ENCODE data around the gene TMEM267.
"Not testable (repeated sequence)": the region's sequence is repeated elsewhere in the genome, so short reads cannot be mapped to it uniquely, and the experiment has no call there.

Gene TMEM267, protein sequence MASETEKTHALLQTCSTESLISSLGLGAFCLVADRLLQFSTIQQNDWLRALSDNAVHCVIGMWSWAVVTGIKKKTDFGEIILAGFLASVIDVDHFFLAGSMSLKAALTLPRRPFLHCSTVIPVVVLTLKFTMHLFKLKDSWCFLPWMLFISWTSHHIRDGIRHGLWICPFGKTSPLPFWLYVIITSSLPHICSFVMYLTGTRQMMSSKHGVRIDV

DNA sequence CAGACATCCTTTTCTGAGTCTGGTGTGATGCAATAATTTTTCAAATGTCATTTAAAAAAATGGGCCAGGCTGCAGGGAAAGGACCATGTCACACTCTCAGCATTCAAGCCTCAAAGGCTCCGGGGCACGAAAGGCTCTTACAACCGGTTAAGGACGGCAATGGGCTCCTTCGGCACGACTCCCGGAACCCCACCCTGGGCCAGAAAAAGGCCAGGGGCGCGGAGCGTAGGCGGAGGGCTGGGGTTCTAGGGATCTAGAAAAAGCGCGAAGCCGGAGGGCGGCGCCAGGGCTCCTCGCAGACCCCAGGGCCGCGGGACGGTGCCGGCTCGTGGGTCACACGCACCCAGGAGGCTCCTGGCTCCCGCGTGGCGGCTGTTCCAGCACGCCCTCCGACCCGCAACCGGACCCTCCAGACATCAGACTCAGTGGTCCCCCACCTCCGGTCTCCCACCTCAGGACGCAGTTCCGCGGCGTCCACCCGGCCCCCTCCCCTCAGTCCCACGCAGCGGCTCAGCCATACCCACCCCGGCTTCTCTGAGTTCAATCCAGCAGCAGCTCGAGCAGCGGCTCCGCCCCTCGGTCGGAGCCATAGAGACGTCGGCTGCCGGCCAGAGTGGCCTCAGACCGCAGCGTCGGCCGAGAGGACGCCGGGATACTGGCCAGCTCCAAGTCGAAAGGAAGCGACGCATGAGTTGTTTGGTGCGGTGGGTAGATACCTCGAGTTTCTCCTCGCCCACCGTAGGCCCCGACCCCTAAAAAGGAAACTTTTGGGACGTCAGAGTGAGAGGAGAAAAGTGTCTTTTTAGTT is at the start of gene TMEM267:
TMEM267 (minus strand) TSS at position 568 of the 808 bp plus-strand sequence. CDS start 29,896 bp downstream, outside the sequence.
- in situ Hi-C loops (cut with MboI; ENCODE audit: low sequenced_read_pairs): no loop called here

DNA sequence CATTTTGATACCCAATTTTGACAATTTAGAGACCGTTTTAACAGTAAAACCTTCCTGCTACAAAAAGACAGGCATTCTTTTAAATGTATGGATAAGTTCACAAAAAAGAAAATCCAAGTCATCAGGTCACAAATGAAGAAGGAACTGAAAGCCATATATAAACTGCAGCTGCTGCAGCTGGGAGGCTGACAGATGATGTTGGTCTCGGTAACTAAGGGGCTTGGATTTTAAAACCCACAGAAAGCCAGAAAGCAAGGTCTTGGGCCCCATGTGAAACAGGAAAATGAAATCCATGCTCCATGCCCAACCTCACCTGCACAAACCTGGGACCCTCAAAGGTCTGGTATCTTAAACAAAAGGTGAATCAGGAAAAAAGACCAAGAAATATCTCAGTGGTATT is 47.0 kb upstream of the TMEM267 start:
- in situ Hi-C loops (cut with MboI; ENCODE audit: low sequenced_read_pairs): no loop called here

DNA sequence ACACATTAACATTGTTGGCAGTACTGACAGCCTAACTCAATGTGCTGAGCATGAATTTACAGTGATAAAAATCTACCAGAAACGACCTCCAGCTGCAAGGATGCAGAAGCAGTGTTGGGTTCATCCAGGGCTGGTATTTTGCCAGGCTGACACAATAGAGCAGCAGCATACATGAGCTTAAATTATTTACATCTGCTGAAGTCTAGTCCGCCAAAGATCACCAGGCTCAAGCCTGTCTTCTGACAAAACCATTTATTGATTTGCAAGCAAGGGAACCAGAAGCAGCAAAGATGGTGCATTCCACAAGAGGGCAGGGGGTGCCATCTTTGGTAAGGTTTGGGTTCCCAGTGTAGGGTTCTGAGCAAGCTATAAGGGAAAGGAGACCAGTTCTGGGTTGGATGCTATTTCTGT is 40.0 kb upstream of the TMEM267 start:
- in situ Hi-C loops (cut with MboI; ENCODE audit: low sequenced_read_pairs): no loop called here

DNA sequence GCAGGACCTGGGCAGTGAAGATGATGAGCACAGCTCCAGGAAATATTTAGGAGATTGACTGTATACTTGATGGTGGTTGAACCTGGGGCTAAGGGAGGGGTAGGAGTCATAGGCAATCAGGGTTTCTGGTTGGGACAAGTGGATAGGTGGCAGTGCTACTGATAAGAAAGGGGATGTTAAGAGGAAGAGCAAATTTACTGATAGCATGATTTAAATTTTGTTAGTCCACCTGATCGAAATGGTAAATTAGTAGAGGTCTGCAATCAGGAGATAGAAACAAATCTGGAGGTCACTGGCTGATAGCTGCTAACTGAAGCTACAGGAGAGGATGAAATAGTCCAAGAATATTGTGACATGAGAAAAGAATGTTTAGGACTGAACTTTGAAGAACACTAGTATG is 37.0 kb upstream of the TMEM267 start:
- in situ Hi-C loops (cut with MboI; ENCODE audit: low sequenced_read_pairs): no loop called here

DNA sequence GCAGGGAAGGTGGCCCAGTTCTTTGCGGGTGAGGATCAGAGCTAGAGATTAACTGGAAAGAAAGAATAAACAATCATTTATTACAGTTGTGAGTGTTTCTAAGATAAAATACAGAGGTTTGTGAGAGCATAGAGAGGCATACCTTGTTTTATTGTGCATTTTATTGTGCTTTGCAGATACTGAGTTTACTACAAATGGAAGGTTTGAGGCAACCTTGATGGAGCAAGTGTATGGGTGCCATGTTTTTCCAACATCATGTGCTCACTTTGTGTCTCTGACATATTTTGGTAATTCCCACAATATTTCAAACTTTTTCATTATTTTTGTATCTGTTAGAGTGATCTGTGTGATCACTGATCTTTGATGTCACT is 32.0 kb upstream of the TMEM267 start:
- in situ Hi-C loops (cut with MboI; ENCODE audit: low sequenced_read_pairs): no loop called here

DNA sequence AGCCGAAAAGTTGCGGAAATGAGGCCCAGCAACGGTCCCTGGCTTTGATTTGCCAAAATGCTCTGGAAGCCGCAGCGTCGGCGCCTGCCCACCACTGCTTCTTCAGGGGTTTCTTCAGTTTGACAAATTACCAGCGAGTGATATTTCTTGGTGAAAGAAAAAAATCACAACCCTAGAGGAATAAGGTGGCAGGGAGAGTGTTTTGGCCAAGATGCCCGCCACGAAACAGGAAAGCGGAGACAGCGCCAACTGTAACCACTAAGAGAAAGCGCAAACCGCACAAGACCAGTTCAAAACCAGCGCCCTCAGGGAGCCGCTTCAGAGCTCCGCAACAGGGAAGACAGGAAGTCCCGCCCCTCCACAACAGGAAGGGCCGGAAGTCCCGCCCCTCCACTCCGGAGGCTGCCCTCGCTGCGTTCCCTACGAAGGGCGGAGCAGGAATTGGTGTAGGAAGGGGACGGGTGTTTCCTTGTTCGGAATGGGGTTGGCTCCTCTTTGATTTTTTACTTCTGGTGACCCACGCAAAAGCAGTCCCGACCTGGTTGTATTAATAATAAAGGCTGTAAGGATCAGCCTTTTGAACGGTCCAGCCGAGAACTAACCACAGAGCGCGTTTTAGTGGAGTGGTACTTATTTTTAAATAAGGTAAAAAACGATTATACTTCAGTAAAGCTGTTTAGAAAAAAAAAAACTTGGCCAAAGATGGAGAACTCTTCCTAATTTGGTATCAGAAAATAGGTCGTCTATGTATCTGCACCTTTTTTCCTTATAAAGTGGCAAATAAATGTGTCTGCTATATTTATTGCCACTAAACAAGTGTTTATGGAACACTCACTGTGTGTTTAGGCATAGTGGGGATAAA is 31.4 kb upstream of the TMEM267 start, which contains the start of gene C5orf34:
C5orf34 (minus strand) TSS at position 333 of the 862 bp plus-strand sequence. CDS start 5,809 bp downstream, outside the sequence.
- in situ Hi-C loops (cut with MboI; ENCODE audit: low sequenced_read_pairs): no loop called here

DNA sequence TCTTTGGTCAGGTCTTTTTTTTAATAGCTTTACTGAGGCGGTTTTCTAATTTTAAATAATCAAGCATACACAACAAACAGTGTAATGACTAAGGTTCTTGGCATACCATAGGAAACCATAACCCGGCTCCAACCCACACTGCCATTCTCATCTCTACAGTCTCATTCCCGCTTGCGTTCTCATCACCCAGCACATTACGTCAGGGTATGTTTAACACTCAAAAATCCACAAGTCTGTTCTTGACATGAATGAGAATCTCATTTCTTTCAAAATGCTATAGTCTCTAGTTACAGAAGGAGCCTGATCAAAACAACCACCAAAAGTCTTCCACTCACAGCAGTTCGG is 30.8 kb upstream of the TMEM267 start:
- in situ Hi-C loops (cut with MboI; ENCODE audit: low sequenced_read_pairs): no loop called here

DNA sequence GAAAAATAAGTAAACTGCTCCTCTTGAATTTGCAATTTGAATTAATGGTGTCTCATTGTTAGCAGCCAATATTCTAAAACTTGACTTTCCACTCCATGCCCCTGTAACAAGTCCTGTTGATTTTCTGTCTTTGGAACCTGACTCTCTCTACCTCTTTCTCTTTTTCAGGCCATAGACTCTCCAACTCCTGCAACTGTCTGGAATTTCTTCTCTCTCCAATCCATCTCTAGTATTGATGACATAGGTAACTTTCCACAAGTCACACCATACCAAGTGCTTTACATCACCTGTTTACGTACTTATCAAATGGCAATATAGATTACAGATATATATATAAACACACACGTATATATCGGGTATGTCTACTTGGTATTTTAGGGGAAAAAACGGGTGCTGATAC is 30.4 kb upstream of the TMEM267 start:
- in situ Hi-C loops (cut with MboI; ENCODE audit: low sequenced_read_pairs): no loop called here

DNA sequence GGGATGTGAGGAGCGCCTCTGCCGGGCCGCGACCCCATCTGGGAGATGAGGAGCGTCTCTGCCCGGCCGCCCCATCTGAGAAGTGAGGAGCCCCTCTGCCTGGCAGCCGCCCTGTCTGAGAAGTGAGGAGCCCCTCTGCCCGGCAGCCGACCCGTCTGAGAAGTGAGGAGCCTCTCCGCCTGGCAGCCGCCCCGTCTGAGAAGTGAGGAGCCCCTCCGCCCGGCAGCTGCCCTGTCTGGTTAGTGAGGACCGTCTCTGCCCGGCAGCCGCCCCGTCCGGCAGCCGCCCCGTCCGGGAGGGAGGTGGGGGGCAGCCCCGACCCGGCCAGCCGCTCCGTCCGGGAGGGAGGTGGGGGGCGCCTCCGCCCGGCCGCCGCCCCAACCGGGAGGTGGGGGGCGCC is 27.4 kb upstream of the TMEM267 start:
- in situ Hi-C loops (cut with MboI; ENCODE audit: low sequenced_read_pairs): not testable (repeated sequence)

DNA sequence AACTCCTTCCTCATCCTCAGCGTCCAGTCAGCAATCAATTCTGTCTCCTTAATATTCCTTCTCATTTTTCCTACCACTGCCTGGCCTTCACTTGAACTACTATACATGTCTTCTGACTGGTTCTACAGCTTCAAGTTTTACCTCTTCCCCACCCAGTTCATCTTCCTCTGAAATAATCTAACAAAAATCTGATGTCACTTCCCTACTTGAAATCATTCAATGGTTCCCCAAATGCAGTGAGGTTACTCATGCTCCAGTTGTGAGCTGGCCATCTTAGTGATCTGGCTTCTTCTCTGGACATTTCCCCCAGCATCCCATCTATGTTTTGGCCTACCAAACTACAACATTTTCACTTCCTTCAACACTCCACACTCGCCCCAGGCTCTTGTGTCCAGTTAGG is 14.9 kb upstream of the TMEM267 start:
- in situ Hi-C loops (cut with MboI; ENCODE audit: low sequenced_read_pairs): no loop called here

DNA sequence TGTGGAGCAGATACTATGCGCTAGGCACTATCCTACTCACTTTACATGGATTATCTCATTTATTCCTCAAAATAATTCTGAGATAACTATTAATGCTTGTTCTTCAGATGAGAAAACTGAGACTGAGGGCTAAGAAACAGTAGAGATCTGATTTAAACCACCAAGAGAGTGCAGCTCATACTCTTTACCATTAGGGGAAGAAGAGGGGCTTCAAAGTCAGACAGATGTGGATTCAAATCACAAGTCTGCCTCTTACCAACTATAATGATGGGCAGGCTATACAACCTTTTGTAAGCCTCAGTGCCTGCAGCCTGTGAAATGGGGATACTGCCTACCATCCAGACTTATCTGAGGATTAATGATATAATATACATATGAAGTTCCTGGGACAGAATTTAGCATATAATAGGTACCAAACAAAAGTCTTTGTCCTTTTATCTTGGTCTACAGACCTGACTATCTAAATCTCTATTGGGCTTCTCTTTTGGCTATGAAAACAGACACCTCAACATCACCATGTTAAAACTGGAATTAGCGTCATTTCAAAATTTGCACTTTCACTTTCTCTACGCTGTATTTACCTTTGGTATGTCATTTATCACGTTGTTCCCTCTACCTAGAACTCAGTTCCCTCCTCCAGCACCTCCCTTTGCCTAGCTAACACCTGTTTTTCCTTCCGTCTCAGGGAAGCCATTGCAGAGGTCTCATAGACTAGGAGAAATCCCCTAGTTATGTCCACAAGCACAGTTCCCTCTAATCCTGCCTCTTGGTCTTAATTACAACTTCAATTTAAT is 13.8 kb upstream of the TMEM267 start:
- in situ Hi-C loops (cut with MboI; ENCODE audit: low sequenced_read_pairs): no loop called here

DNA sequence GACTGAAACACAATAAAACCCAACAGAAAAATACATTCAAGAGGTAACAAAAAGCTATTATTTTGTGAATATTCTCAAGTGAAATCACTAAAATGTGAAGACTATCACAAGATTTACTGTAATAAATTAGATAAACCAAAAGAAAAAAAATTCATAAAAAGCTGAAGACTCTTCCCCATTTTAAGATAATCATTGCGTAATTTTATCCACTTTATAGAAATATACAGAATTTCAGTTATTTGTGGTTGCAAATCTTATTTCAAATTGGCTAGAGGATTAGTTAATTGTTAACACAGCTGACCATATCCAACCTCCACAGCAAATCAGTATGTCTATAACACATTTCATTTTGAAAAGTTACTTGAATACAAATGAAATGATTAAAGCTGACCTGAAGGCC is 7.7 kb upstream of the TMEM267 start:
- in situ Hi-C loops (cut with MboI; ENCODE audit: low sequenced_read_pairs): no loop called here

DNA sequence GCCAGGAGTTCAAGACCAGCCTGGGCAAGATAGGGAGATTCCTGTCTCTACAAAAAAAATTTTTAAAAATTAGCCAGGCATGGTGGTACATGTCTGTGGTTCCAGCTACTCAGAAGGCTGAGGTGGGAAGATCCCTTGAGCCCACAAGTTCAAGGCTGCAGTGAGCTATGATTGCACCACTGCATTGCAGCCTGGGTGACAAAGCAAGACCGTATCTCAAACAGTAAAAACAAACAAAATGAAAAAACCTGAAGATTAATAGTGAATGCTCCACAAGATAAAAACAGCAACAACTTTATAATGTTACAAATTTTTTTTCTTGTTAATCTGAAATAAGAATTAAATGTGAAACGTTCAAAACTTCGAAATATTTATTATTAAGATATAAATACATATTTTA is 2.7 kb upstream of the TMEM267 start:
- in situ Hi-C loops (cut with MboI; ENCODE audit: low sequenced_read_pairs): no loop called here

DNA sequence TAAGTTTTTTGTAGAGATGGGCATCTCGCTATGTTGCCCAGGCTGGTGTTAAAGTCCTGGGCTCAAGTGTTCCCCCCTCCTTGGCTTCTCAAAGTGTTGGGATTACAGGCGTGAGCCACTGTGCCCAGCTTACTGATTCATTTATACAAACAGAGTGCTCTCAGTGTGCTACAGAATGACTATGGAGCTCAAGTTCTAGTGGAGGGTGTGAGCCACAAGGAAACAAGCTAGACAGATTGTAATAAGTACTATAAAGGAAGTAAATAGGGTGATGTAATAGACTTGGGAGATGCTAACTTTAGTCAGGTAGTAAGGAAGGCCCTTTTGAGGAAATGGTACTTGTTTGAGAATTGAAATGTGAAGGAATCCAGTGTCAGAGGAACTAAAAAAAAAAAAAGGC is 1.7 kb upstream of the TMEM267 start:
- in situ Hi-C loops (cut with MboI; ENCODE audit: low sequenced_read_pairs): no loop called here

DNA sequence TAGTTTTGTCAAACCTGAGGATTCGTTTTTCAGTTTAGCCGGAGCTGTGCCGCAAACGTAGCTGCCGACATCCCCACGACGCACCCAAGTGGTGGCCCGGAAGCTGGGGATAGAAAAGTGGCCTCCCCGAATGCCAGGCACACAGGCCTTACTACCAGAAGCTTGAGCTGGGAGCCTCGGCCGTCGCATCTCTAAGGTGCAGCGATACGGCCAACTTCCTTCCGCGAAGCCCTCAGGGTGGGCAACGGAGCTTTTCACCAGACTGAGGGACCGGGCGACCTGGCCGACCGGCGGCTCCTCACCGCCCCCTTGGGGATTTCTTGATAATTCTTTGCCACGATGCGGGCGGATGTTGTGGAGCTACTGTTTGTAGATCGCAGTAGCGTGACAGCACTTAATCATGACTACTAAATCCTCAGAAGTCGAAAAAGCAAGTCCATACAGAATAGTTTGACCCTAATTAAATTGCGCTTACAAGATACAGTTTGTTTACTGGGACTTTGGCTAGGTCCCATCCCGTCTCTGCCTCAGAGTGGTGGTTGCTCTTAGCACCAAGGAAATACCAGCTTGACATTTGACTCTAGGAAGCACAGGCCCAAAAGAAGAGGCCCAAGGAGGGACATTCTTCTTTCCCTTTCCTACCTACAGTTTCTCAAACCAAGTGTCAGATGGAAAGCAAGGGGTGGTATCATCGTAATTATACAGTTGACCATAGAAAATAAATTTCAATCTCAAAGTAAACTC is 613 bp upstream of the TMEM267 start:
- in situ Hi-C loops (cut with MboI; ENCODE audit: low sequenced_read_pairs): no loop called here

DNA sequence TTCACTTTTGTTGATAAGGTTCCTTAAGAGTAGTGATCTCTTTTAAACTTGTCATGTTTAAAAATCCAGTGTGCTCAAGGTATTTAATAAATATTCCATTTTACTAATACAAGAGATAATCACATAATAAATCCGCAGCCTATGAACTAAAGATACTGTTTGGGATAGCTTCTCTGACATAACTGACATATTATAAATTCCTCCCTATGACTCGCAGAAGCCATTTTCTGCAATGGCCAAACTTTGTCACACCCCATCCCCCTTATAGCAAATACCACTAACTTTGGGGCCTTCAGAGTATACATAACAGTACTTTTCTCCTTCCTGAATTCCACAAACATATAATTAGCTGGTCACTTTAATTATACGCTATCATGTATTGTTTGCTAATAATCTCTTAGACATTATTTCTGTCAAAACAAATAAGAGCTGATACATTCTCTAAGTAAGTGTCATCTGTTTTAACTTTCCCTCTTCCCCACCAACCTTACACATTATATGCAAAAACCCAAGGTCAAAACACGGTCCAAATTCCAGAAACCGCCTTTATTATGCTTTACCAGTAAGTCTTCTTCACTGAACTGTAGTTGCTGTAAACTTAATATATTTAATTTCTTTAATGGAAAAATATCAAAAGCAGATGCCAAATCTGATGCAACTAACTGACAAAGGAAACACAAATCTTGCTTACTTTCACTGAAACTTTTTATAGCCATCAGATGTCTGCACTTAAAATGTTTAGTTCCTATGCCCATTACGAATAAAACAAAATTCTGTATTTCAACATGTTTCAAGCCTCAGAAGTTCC is 971 bp downstream of the TMEM267 start:
- in situ Hi-C loops (cut with MboI; ENCODE audit: low sequenced_read_pairs): no loop called here

DNA sequence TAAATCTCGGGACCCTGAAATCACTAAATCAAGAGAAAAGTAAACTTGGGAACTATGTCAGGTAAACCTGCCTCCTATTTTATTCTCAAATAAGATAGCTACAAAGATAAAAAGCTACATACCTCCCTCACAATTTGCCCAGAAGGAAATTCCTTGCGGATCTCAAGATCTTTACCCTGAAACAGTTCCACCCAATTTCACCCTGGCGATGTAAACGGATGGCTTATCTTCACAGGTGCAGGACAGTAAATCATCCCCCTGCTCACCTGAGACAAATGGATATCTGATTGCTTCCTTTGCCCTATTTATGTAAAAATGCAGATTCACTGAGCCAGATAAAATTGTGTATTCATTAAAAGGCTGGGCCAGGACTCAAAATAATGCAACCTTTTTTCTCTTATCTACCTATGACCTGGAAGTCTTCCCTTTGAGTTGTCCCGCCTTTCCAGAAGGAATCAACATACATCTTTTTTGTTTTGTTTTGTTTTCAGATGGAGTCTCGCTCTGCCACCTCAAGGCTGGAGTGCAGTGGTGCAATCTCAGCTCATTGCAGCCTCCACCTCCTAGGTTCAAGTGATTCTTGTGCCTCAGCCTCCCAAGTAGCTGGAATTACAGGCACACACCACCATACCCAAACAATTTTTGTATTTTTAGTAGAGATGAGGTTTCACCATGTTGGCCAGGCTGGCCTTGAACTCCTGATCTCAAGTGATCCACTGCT is 13.8 kb downstream of the TMEM267 start:
- in situ Hi-C loops (cut with MboI; ENCODE audit: low sequenced_read_pairs): no loop called here

DNA sequence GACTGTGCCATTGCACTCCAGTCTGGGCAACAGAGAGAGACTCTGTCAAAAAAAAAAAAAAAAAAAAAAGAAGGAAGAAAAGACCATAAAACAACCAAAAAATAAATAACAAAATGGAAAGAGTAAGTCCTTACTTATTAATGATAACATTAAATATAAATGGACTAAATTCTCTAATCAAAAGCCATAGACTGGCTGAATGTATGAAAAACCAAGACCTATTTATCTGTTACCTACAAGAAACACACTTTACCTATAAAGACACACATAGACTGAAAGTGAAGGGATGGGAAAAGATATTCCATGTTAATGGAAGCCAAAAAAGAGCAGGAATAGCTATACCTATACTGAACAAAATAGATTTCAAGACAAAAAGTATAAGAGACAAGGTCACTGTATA is 16.6 kb downstream of the TMEM267 start:
- in situ Hi-C loops (cut with MboI; ENCODE audit: low sequenced_read_pairs): no loop called here

DNA sequence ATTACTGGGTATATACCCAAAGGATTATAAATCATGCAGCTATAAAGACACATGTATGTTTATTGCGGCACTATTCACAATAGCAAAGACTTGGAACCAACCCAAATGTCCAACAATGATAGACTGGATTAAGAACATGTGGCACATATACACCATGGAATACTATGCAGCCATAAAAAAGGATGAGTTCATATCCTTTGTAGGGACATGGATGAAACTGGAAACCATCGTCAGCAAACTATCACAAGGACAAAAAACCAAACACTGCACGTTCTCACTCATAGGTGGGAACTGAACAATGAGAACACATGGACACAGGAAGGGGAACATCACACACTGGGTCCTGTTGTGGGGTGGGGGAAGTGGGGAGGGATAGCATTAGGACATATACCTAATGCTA is 18.2 kb downstream of the TMEM267 start:
- in situ Hi-C loops (cut with MboI; ENCODE audit: low sequenced_read_pairs): not testable (repeated sequence)

All from HL-60/S4 treated with retinoic acid at 250 ng/mL for 4 days and 3 days (cell line).